RWPE2 (cell line): Measurements from ENCODE around the gene C19orf73.

Experiments
- ATAC-seq: fragments of 200-7000 bp; cut with Tn5 transposase; 3 replicates; pipeline ENCODE4 v1.9.1; 2021; ENCODE audit warnings: low read depth
- DNase-seq: peaks from one replicate; pipeline ENCODE4 v3.0.0-alpha.2; 2020; ENCODE audit warnings: low spot score
- H3K27ac ChIP-seq: fragments of 450-650 bp; 2 replicates; pipeline ENCODE4 v1.5.1; 2017; ENCODE audit warnings: mild to moderate bottlenecking; ENCODE audit not compliant: poor library complexity, severe bottlenecking
- H3K27me3 ChIP-seq: fragments of 250-450 bp; sonication (Bioruptor Pico); 2 replicates; pipeline ENCODE4 v1.5.1; 2021; ENCODE audit warnings: mild to moderate bottlenecking, moderate library complexity; ENCODE audit not compliant: insufficient read depth, poor library complexity, severe bottlenecking
- H3K36me3 ChIP-seq: fragments of 250-450 bp; sonication (Bioruptor Pico); 2 replicates; pipeline ENCODE4 v1.5.1; 2020; ENCODE audit warnings: low read depth, mild to moderate bottlenecking, moderate library complexity
- H3K4me1 ChIP-seq: fragments of 250-450 bp; sonication (Bioruptor Pico); 2 replicates; pipeline ENCODE4 v1.5.1; 2021; ENCODE audit warnings: mild to moderate bottlenecking, moderate library complexity; ENCODE audit not compliant: insufficient read depth, poor library complexity, severe bottlenecking
- H3K4me3 ChIP-seq: fragments of 250-450 bp; sonication (Bioruptor Pico); 2 replicates; pipeline ENCODE4 v1.5.1; 2021; ENCODE audit warnings: mild to moderate bottlenecking, moderate library complexity; ENCODE audit not compliant: severe bottlenecking
- H3K9me3 ChIP-seq: fragments of 250-450 bp; sonication (Bioruptor Pico); 2 replicates; pipeline ENCODE4 v1.5.1; 2021; ENCODE audit warnings: mild to moderate bottlenecking, moderate library complexity; ENCODE audit not compliant: severe bottlenecking
- TF ChIP-seq, protein P1 (sequence below): fragments of 450-650 bp; IDR thresholded peaks from one replicate; pipeline ENCODE4 v1.5.1; 2017; ENCODE audit warnings: mild to moderate bottlenecking, moderate library complexity; ENCODE audit not compliant: poor library complexity, severe bottlenecking

C19orf73 gene

DNA sequence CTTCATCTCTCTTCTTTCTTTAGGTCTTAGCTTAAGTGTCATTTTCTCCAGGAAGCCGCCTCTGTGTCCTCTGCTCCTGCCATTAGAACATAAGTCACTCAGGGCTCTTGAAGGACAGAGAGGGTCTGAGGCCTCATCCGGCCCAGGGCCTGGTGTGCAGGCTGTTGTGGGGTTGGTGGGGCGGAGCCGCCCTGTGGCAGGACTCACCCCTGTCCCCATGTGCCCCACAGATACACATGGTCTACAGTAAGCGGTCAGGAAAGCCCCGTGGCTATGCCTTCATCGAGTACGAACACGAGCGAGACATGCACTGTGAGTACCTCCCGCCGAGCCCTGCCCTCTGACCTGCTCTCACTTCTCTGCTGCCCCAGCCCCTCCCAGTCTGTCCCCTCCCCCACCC is 17.8 kb downstream of the C19orf73 start:
- ATAC-seq = no peak
- Histone ChIP-seq H3K27me3 (no peaks in the 10 kb centered on the region), H3K36me3 (peaks cover 87% of the 10 kb centered on the region), H3K9me3 (no peaks in the 10 kb centered on the region), H3K4me1 (peaks cover 7% of the 10 kb centered on the region), H3K27ac (no peak overlapping the region), H3K4me3 (no peak overlapping the region)
- TF ChIP-seq, protein P1, sequence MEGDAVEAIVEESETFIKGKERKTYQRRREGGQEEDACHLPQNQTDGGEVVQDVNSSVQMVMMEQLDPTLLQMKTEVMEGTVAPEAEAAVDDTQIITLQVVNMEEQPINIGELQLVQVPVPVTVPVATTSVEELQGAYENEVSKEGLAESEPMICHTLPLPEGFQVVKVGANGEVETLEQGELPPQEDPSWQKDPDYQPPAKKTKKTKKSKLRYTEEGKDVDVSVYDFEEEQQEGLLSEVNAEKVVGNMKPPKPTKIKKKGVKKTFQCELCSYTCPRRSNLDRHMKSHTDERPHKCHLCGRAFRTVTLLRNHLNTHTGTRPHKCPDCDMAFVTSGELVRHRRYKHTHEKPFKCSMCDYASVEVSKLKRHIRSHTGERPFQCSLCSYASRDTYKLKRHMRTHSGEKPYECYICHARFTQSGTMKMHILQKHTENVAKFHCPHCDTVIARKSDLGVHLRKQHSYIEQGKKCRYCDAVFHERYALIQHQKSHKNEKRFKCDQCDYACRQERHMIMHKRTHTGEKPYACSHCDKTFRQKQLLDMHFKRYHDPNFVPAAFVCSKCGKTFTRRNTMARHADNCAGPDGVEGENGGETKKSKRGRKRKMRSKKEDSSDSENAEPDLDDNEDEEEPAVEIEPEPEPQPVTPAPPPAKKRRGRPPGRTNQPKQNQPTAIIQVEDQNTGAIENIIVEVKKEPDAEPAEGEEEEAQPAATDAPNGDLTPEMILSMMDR = no peak
- DNase-seq = no peak

DNA sequence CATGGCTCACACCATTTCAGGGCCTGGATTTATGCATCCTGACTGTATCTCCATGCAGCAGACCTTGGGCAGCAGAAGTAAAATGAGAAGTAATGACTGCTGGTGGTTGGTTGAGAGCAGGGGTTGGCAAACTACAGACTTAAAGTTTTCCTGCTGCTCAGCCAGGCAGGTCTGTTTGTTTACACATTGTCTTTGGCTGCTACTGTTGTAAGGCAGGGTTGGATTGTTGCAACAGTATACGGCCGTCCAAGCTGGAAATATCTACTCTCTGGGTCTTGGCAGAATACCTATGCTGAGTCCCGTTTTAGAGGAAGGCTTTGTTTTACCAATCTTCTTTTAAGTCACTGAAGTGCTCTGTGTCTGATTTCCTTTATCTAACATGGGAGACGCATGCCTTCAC is 20.1 kb downstream of the C19orf73 start:
- H3K27me3 ChIP-seq = no peaks in the 10 kb centered on the region
- H3K36me3 ChIP-seq = peaks cover 88% of the 10 kb centered on the region
- no peak overlapping the region for H3K27ac ChIP-seq
- no peaks in the 10 kb centered on the region for H3K9me3 ChIP-seq
- ATAC-seq = no peak
- no peak overlapping the region for H3K4me3 ChIP-seq
- no peak for DNase-seq
- H3K4me1 ChIP-seq = peaks cover 7% of the 10 kb centered on the region
- TF ChIP-seq, protein P1 = no peak

DNA sequence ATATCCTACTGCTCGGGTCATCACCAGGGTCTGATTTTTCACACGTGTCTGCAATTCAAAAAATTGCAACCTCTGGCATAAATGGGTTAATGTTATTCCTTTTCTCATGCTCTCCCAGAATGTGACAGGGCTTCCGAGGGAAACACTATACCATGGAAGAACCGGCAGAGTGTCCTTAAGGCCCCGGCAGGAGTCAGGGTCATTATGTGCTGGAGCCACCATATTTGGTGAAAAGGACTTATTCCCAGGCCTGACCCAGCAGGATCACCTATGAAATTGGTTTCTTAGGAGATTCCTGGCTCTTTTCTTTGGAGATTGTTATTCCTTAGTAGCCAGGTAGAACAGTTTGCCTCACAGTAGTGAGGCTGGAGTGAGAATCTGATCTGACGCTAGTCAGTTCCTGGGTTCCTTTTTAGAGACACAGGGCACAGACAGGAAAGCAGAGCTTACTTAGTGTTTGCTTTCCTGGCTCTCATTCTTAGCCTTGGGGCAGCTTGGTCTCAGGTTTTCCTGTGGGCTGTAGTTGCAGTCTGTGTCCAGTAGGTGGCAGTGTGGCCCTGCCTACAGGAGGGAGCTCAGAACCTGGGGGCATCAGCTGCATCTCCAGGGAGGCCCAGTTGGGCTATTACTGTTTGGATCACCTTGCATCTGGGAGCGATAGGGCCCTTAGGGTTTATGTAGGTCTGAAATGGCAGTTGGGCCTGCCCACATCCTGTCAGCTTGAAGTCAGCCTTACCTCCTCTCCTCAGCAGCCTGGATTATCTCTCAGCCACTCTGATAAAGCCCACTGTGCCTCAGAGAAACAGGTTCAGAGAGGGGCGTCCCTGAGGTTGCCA is 21.3 kb downstream of the C19orf73 start:
- Histone ChIP-seq H3K4me3 (no peak overlapping the region), H3K36me3 (peaks cover 85% of the 10 kb centered on the region), H3K9me3 (no peaks in the 10 kb centered on the region), H3K27me3 (no peaks in the 10 kb centered on the region), H3K27ac (no peak overlapping the region), H3K4me1 (peaks cover 7% of the 10 kb centered on the region)
- TF ChIP-seq, protein P1 = peak; percentile 96
- ATAC-seq (peak; percentile 80), DNase-seq (no peak)

DNA sequence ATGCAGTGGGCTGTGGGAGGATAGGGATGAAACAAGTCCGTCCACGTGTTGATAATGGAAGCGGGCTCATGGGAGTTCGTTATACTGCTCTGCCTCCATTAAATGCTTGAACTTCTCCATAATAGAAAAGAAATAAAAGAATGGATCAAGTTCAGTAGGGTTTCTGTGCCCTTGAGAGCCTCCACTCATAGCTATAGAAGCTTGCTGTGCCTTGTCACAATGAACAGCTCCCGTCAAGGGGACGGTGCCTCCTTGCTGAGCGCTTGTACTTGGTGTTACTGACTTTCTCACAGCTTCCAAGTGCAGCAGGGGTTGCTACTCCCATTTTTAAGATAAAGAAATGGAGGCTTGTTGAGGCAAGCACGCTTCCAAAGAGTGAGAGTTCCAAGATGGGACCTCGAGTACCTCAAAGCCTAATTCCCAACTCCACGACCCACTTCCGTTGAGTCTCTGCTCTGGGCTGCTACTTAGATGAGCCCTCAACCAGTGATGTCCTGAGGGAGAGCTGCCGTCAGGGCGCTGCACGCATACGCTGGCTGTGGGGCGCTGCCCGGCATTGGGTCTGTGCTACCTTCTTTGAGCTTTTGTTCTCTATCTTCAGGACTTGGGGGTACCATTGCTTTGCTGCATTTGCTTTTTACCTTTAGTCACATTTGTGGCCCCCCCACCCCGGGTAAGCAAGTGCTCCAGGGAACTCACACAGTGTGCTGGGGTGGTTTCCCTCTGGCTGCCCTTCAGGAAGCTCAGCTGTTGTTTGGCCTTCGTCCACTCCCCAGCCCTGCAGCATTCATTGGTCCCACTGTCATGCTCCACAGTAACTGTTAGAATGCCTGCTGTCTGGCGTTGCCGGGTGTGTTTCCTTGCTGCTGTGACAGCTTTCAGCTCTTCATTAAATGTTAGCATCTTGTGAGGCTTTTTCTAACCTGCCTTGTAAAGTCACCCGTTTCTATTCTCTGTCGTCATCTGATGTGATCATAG is 24.1 kb downstream of the C19orf73 start:
- ATAC-seq = no peak
- TF ChIP-seq, protein P1 = no peak
- Histone ChIP-seq H3K9me3 (no peaks in the 10 kb centered on the region), H3K36me3 (peaks cover 95% of the 10 kb centered on the region), H3K27ac (no peak overlapping the region), H3K27me3 (no peaks in the 10 kb centered on the region), H3K4me1 (peaks cover 7% of the 10 kb centered on the region), H3K4me3 (no peak overlapping the region)
- DNase-seq = no peak
